SK-N-SH treated with all-trans-retinoic acid at 6 μM for 48 hours (cell line): ENCODE results near the gene CFDP1.

Experiments used
- CSDC2 ChIP-seq: fragments of 250-450 bp; sonication (Bioruptor Pico); IDR thresholded peaks from 2 replicates; pipeline ENCODE4 v1.5.0; 2020; ENCODE audit warnings: mild to moderate bottlenecking, moderate library complexity
- ZFP3 ChIP-seq: fragments of 250-450 bp; sonication (Bioruptor Pico); IDR thresholded peaks from 2 replicates; pipeline ENCODE4 v1.5.0; 2020; ENCODE audit warnings: mild to moderate bottlenecking, moderate library complexity

GRCh38 chr16:75336521-75336920 lies 96.8 kb downstream of the CFDP1 start:
- TF ChIP-seq CSDC2: no peak
- TF ChIP-seq ZFP3 (CRISPR knock-in tag): no peak
